Measurements from ENCODE around the gene ATP8A2.

ATP8A2 gene

DNA sequence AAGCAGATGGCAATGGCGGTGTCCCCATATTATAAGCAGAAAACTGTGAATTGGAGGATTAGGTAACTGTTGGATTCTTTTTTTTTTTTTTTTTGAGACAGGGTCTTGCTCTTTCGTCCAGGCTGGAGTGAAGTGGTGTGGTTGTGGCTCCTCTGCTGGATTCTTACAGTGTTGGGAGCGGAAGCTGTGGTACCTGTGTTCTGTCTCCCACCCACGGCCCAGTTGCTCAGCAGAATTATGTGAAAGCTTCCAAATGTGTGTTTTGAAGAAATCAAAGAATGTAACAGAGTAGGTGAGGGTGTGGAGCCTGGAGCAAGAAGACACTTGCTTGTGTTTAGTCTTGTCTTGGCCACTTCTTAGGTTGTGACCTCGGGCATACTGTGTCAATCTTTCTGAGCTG, 384.5 kb downstream of the ATP8A2 start:
- TF ChIP-seq, protein P1, sequence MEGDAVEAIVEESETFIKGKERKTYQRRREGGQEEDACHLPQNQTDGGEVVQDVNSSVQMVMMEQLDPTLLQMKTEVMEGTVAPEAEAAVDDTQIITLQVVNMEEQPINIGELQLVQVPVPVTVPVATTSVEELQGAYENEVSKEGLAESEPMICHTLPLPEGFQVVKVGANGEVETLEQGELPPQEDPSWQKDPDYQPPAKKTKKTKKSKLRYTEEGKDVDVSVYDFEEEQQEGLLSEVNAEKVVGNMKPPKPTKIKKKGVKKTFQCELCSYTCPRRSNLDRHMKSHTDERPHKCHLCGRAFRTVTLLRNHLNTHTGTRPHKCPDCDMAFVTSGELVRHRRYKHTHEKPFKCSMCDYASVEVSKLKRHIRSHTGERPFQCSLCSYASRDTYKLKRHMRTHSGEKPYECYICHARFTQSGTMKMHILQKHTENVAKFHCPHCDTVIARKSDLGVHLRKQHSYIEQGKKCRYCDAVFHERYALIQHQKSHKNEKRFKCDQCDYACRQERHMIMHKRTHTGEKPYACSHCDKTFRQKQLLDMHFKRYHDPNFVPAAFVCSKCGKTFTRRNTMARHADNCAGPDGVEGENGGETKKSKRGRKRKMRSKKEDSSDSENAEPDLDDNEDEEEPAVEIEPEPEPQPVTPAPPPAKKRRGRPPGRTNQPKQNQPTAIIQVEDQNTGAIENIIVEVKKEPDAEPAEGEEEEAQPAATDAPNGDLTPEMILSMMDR (IDR thresholded peaks at IDR 0.05; ENCODE audit: low read depth, low read length): no peak
- no peak overlapping the region for H3K4me3 ChIP-seq (ENCODE audit: low read depth, low read length)

- no peak overlapping the region for H3K4me3 ChIP-seq (ENCODE audit: low read depth, low read length)
- TF ChIP-seq, protein P1 (IDR thresholded peaks at IDR 0.05; ENCODE audit: low read depth, low read length): no peak
Observed at GRCh38 chr13:25756912-25757311, 385.1 kb downstream of the ATP8A2 start.

- H3K4me3 ChIP-seq (ENCODE audit: low read depth, low read length): no peak overlapping the region
- TF ChIP-seq, protein P1 (IDR thresholded peaks at IDR 0.05; ENCODE audit: low read depth, low read length): no peak
Observed at GRCh38 chr13:25761041-25761440, 389.3 kb downstream of the ATP8A2 start.

- H3K4me3 ChIP-seq (ENCODE audit: low read depth, low read length): no peak overlapping the region
- TF ChIP-seq, protein P1 (IDR thresholded peaks at IDR 0.05; ENCODE audit: low read depth, low read length): no peak
Observed at GRCh38 chr13:25762281-25762680, 390.5 kb downstream of the ATP8A2 start.

DNA sequence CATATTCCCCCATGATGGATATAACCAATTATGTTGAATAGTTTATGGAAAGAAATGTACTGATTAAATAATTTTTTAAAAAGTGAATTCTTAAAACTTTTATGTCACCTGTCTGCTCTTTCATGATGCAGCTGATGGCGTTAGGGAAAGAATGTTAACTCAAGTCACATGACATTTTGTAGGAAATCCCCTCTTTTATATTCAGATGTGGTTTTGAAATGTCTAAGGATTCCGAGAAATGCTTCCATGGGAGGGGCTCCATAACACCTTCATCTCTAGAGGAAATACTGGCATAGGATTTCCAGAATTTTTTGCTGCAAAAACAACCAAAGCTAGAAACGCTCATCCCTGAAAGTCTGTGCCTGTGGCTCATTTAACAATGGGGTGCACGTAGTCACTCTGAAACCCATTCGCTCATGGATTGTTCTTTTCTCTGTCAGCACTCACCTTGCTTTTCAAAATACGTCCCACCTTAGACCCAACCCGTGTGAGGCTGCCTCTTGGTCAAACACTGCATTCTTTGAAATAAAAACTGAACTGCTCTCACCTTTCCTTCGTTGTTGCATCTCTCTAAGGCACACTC, 391.1 kb downstream of the ATP8A2 start:
- no peak overlapping the region for H3K4me3 ChIP-seq (ENCODE audit: low read depth, low read length)
- TF ChIP-seq, protein P1 (IDR thresholded peaks at IDR 0.05; ENCODE audit: low read depth, low read length): no peak

GRCh38 chr13:25764378-25764777, 392.6 kb downstream of the ATP8A2 start:
- no peak overlapping the region for H3K4me3 ChIP-seq (ENCODE audit: low read depth, low read length)
- TF ChIP-seq, protein P1 (IDR thresholded peaks at IDR 0.05; ENCODE audit: low read depth, low read length): no peak

DNA sequence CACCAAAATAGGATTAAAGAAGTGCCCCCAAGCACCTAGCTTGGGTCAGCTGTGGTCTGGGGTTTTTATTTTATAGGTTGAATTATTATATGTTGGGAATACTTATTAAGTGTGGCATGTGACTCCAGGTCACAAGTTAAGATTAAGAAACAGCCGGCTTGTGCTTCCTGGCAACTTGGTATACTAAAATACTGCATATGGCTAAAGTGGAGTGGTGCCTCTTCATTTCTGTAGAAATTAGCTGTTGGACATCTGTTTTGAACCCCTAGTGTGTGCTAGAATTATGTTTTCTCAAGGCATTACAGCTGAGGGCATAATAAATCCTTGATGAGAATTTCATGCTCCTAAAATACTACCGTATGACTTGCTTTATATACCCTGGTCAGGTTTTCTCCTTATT, 393.5 kb downstream of the ATP8A2 start:
- TF ChIP-seq, protein P1 (IDR thresholded peaks at IDR 0.05; ENCODE audit: low read depth, low read length): no peak

More for the DNA sequence above, 393.5 kb downstream of the ATP8A2 start:
- no peak overlapping the region for H3K4me3 ChIP-seq (ENCODE audit: low read depth, low read length)

Data from WI38 (cell line).